ENCODE measurements around the gene LSR. TPM values are rescaled to one million over a fixed set of nuclear protein-coding genes. Genes with fewer than 3 reads are reported as not detected.

Gene LSR
- total RNA-seq, 1 experiment from 2014 or later, result 211 TPM

DNA sequence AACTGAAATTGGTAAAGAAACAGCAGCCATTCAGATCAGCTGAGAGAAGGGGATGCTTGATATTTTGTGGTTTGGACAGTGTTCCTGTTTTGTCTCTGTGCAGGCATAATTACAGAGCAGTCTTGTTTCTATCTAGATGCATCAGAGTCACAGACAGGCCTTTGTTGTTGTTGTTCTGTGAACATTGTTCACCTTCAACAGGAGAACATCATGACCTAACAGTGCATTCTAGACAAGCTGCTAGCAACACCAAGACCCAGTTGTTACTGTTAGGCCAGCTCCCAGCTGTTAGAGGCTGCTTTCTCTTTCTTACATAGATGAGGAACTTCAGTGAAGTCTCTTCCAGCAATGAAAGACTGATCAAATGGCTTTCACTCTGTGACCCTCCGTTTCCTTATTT lies 8.5 kb upstream of the LSR start:
- no peak overlapping the region for H3K4me3 ChIP-seq (replicated peaks in 1 of 2; ENCODE audit: low read depth in 1 of 2, low read length in 2 of 2)
- no peaks in the 10 kb centered on the region for H4K20me1 ChIP-seq (ENCODE audit: insufficient read depth)
- ATAC-seq, result no peak
- TF ChIP-seq, protein P1, sequence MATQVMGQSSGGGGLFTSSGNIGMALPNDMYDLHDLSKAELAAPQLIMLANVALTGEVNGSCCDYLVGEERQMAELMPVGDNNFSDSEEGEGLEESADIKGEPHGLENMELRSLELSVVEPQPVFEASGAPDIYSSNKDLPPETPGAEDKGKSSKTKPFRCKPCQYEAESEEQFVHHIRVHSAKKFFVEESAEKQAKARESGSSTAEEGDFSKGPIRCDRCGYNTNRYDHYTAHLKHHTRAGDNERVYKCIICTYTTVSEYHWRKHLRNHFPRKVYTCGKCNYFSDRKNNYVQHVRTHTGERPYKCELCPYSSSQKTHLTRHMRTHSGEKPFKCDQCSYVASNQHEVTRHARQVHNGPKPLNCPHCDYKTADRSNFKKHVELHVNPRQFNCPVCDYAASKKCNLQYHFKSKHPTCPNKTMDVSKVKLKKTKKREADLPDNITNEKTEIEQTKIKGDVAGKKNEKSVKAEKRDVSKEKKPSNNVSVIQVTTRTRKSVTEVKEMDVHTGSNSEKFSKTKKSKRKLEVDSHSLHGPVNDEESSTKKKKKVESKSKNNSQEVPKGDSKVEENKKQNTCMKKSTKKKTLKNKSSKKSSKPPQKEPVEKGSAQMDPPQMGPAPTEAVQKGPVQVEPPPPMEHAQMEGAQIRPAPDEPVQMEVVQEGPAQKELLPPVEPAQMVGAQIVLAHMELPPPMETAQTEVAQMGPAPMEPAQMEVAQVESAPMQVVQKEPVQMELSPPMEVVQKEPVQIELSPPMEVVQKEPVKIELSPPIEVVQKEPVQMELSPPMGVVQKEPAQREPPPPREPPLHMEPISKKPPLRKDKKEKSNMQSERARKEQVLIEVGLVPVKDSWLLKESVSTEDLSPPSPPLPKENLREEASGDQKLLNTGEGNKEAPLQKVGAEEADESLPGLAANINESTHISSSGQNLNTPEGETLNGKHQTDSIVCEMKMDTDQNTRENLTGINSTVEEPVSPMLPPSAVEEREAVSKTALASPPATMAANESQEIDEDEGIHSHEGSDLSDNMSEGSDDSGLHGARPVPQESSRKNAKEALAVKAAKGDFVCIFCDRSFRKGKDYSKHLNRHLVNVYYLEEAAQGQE (IDR thresholded peaks at IDR 0.05; ENCODE audit: low read depth), result no peak
- TF ChIP-seq ZFX (IDR thresholded peaks at IDR 0.05), result no peak
- TF ChIP-seq, protein P2, sequence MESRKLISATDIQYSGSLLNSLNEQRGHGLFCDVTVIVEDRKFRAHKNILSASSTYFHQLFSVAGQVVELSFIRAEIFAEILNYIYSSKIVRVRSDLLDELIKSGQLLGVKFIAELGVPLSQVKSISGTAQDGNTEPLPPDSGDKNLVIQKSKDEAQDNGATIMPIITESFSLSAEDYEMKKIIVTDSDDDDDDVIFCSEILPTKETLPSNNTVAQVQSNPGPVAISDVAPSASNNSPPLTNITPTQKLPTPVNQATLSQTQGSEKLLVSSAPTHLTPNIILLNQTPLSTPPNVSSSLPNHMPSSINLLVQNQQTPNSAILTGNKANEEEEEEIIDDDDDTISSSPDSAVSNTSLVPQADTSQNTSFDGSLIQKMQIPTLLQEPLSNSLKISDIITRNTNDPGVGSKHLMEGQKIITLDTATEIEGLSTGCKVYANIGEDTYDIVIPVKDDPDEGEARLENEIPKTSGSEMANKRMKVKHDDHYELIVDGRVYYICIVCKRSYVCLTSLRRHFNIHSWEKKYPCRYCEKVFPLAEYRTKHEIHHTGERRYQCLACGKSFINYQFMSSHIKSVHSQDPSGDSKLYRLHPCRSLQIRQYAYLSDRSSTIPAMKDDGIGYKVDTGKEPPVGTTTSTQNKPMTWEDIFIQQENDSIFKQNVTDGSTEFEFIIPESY (IDR thresholded peaks at IDR 0.05; ENCODE audit: extremely low read depth, insufficient replicate concordance, low read length), result no peak
- TF ChIP-seq, protein P3, sequence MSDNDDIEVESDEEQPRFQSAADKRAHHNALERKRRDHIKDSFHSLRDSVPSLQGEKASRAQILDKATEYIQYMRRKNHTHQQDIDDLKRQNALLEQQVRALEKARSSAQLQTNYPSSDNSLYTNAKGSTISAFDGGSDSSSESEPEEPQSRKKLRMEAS (IDR thresholded peaks at IDR 0.05), result no peak
- TF ChIP-seq ZNF274 (IDR thresholded peaks at IDR 0.05; ENCODE audit: low read depth, low read length), result no peak
- no peak for TF ChIP-seq POLR2A (IDR thresholded peaks at IDR 0.05; ENCODE audit: borderline replicate concordance, extremely low read depth, insufficient read depth, insufficient read length)
- no peak for TF ChIP-seq EZH2 (IDR thresholded peaks at IDR 0.05)
- TF ChIP-seq TCF7L2 (IDR thresholded peaks at IDR 0.05; ENCODE audit: borderline replicate concordance, extremely low read depth, insufficient read depth, insufficient read length), result no peak
- TF ChIP-seq, protein P4, sequence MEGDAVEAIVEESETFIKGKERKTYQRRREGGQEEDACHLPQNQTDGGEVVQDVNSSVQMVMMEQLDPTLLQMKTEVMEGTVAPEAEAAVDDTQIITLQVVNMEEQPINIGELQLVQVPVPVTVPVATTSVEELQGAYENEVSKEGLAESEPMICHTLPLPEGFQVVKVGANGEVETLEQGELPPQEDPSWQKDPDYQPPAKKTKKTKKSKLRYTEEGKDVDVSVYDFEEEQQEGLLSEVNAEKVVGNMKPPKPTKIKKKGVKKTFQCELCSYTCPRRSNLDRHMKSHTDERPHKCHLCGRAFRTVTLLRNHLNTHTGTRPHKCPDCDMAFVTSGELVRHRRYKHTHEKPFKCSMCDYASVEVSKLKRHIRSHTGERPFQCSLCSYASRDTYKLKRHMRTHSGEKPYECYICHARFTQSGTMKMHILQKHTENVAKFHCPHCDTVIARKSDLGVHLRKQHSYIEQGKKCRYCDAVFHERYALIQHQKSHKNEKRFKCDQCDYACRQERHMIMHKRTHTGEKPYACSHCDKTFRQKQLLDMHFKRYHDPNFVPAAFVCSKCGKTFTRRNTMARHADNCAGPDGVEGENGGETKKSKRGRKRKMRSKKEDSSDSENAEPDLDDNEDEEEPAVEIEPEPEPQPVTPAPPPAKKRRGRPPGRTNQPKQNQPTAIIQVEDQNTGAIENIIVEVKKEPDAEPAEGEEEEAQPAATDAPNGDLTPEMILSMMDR (IDR thresholded peaks at IDR 0.05 in 2 of 3, conservative IDR thresholded peaks at IDR 0.05 in 1 of 3; ENCODE audit: borderline replicate concordance in 1 of 3, insufficient read depth in 1 of 3, low read depth in 2 of 3, low read length in 2 of 3), result no peak
- TF ChIP-seq JUND (IDR thresholded peaks at IDR 0.05), result no peak
- TF ChIP-seq SRF (IDR thresholded peaks at IDR 0.05; ENCODE audit: low read depth), result no peak
- no peak for TF ChIP-seq POLR2AphosphoS5 (IDR thresholded peaks at IDR 0.05; ENCODE audit: low read depth, low read length)
- TF ChIP-seq FOSL1 (IDR thresholded peaks at IDR 0.05; ENCODE audit: low read depth), result no peak
- no peak for TF ChIP-seq EZH2phosphoT487 (IDR thresholded peaks at IDR 0.05; ENCODE audit: borderline replicate concordance)
- H3K79me2 ChIP-seq (ENCODE audit: insufficient read depth, low read length), result no peaks in the 10 kb centered on the region
- H3K9me2 ChIP-seq (ENCODE audit: insufficient read depth), result no peaks in the 10 kb centered on the region
- BruUV-seq (replicated peaks), result no TSS peak
- DNase-seq (ENCODE audit: low read depth, low spot score), result no peak
- H3K9ac ChIP-seq (ENCODE audit: low read length), result no peak overlapping the region
- no peak overlapping the region for H3K27ac ChIP-seq (ENCODE audit: low read depth, low read length)
- RAD21 ChIA-PET (ENCODE audit: low non-redundant PET in 1 of 2, low total read pairs in 2 of 2, uncharacterized antibody in 2 of 2, unreplicated experiment in 2 of 2), result no interaction called here
- H3K9me3 ChIP-seq (ENCODE audit: control insufficient read depth in 1 of 2, insufficient read depth in 1 of 2, low read depth in 1 of 2, low read length in 2 of 2), result peaks cover 3 to 5% of the 10 kb centered on the region in 2 experiments; a peak in 1 of 4 replicates
- CTCF ChIA-PET, result no interaction called here
- intact Hi-C loops (cut with micrococcal nuclease), result no loop called here
- no peak overlapping the region for H2AFZ ChIP-seq (ENCODE audit: low read depth, low read length, poor library complexity, severe bottlenecking)
- no peaks in the 10 kb centered on the region for H3K27me3 ChIP-seq (ENCODE audit: insufficient read depth, low read length)
- H3K36me3 ChIP-seq (ENCODE audit: control insufficient read depth in 1 of 2, insufficient read depth in 2 of 2, low read length in 2 of 2), result no peaks in the 10 kb centered on the region
- H3K4me1 ChIP-seq (ENCODE audit: control insufficient read depth in 1 of 2, insufficient read depth in 2 of 2, low read length in 2 of 2), result no peaks in the 10 kb centered on the region
- H3K4me2 ChIP-seq (ENCODE audit: low read length), result no peak overlapping the region
- POLR2A ChIA-PET, result no interaction called here
